GM18517 (cell line): Measurements from ENCODE around the gene INSYN1.
"Not testable (repeated sequence)": the region's sequence is repeated elsewhere in the genome, so short reads cannot be mapped to it uniquely, and the experiment has no call there.

Experiments
- ATAC-seq: cut with Tn5 transposase; IDR thresholded peaks from one replicate; pipeline ENCODE4 v1.9.1; 2021; ENCODE audit warnings: mild to moderate bottlenecking, moderate library complexity; ENCODE audit not compliant: unreplicated experiment

INSYN1 gene, protein sequence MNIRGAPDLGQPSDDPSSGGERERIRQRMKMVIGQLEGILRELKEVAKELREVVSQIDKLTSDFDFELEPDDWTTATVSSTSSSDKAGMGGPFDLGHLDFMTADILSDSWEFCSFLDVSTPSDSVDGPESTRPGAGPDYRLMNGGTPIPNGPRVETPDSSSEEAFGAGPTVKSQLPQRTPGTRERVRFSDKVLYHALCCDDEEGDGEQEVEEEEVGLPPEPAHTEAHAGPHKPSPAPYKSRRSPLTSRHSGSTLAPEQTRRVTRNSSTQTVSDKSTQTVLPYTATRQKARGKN

DNA sequence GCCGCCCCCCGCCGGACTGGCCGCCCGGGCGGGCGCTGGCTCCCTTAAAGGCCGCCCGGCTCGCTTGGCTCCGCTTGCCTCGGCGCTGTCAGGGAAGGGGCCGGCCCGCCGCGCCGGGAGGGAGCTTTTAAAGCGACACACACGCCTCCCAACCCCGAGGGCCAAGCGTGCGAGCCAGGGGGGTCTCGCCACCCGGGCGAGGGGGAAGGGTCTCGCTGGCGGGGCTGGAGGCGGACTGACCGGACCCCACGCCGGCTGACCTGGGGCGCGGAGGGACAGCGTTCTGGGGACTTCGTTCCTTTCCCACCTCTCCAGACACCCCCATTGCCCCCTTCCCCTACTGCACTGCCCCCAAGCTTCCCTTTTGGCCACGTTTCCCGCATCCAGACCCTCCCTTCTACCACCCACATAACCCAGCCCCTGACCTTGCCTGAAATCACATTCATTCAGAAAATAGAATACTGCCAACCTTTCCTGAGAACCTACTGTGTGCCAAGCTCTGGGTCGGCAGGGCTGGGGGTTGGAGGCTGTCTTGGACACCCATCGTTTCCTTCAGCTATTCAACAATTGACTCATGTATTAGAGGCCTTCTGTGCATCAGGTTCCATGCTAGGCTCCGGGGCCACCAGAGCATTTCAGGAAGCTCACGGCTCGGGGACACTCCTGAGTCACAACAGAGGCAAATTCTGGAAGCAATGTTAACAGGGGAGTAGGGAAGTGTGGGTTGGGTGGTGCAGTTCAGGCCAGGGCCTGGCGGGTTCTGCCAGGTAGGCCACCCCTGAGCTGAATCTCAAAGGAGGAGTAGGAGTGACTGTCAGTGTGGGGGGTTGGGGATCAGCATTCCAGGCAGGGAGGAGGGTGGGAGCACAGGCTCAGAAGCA, at the start of gene INSYN1:
Gene INSYN1 (minus strand): TSS at position 102 of the 881 bp plus-strand sequence. CDS start 2,221 bp downstream, outside the sequence.
- ATAC-seq = no peak

DNA sequence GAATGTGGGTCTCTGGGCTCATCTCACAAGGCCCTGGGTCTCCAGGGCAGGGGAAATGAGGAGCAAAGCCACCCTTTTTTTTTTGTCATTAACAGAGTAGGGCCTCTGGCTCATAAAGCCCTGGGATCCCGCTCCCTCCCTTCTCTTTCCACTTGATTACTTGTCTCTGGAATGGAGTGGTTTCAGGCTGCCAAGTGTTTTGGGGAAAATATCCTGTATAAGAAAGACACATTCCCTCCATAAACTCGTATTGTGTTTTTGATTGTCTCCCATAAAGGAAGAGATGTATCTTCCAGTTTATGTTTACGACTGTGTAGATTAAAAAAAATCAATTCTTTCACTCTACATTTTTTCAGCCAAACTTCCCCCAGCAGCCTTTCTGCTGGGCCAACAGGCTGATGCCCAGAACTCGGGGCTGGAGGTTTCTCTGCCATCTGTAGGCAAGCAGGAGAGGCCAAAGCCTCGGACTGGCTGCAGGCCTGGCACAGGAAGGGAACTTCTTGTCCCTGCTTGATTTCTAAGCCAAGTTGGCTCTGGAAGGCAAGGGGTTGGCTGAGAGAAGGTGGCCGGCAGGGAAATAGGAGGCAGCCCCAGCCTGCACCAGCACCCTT, 49.4 kb upstream of the INSYN1 start:
- ATAC-seq = no peak

DNA sequence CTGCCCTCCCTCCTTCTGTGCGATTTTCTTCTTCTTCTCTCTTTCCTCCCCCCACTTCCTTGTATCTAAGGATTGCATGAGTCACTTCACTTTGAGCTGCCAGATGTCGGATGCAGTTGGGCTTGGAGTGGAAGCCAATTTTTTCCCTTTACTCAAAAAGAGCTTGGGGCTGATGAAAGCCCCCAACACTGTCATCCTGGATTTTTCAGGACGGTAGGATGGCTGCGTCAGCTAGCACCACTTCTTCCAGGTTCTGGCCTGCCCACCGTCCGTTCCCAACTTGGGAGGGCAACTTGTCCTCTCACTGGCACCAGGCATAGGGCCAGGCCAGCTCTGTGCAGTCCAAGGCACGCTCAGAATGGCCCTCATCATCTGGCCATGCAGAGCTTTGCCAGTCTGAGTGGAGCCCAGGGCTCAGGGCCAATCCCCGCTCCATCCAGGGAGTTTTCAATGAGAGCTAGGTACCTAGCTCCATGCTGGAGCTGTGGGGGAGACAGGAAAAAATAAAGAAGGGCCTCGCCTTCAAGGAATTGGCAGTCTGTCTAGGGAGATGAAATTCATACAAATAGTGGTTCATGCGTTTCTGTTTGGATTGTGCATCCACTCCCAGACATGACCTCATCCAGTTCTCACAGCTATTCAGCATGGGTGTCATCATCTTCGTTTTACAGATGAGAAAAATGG, 47.7 kb upstream of the INSYN1 start:
- no peak for ATAC-seq

DNA sequence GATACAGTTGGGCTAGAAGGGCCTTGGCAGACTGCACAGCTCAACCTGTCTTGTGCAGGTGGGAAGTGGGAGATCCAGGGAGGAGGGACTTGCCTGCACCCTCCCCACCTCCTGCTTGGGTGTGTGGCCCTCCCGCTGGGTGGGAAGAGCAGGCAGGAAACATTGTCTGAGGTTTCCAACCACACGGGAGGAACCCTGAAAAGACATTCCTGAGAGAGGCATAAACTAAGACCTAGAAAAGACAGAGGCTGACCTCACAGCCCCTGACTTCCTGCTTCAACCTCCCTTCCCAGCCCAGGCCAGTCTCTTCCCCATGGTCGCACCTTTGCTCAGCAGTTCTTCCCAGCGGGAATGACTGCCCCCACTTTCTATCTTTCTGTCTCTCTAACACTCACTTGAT, 46.3 kb upstream of the INSYN1 start:
- ATAC-seq = no peak

DNA sequence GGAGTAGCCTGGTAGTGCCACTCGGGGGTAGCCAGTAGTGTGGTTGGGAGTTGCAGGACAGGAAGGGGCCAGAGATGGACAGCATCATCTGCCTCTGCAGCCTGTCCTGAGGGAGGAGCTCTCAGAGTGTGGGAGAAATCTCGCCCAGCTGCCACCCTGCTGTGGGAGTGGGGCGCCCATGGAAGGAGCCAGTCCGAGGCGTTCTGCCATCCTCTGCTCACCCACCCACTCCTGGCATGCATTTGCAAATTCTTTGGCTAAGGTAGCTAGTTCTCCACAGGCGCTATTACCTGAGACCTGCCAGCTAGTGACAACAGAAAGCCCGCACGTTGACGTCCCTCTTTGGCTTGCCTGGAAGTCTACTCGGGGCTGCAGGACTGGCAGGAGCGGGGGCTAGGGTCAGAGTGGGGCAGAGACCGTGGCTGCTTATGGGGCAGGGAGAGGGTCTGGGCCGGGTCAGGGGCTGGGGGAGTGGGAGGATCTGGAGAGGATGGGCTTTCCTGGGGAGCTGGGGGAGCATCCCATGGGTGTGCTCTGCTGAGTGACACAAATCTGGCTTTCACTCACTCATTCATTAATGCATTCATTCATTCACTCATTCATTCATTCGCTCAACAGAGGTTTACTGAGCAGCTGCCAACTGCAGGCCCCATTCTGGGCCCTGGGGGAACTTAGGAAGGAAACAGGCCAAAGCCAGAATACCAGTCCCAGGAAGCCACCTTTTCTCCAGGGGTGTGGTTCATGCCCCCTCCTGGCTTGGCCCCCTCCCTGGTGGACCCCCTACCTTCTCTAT, 44.4 kb upstream of the INSYN1 start:
- ATAC-seq = no peak

DNA sequence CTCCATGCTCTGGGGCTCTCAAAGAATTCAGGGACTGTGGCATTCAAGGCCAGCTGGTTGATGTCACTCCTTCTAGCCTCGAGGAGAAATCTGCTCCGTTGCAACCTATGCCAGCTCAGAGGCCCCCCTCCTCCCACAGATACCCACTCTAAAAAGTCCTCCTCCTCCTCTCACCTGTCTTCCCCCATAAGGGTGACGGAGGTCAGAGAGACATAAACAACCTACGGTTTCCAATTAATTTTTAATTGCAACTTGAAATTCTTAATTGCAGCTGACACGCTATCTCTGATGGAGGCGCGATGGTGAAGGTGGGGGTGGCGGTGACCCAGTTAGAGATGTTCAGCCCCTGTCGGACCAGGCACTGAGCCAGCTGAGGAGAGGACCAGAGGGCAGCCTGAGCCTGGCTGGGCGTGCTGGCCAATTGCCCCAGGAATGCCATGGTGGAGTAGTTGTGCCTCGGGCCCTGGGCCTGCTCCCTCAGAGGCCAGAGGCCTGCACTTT, 43.2 kb upstream of the INSYN1 start:
- no peak for ATAC-seq

DNA sequence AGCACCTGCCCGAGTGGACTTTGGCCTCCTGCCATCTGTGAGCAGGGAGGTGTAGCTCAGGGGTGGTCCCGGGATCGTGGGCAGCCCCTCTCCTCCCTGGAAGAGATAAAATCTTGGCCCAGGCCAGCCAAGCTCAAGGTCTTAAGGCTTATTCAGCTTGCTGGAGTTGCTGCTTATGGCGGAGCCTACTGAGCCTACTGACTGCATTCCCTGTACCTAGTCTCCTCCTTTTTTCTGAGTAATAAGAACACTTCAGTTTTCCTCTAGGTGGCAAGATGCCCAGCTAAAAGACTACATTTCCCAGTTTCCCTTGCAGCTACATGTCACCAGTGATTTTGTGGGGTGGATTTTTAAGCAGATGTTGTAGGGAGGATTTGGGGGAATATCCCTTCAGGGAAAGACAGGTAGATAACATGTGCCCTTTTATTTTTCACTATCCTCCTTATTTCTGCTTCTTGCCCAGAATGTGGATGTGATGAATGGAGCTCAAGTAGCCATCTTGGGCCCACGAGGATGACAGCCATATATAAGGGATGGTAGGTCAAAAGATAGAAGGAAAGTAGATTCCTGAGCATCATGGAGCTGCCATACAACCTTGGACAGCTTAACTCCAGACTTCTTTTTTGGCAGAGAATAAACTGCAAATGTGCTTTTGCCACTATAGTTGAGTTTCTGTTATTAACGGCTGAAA, 41.4 kb upstream of the INSYN1 start:
- ATAC-seq = no peak

DNA sequence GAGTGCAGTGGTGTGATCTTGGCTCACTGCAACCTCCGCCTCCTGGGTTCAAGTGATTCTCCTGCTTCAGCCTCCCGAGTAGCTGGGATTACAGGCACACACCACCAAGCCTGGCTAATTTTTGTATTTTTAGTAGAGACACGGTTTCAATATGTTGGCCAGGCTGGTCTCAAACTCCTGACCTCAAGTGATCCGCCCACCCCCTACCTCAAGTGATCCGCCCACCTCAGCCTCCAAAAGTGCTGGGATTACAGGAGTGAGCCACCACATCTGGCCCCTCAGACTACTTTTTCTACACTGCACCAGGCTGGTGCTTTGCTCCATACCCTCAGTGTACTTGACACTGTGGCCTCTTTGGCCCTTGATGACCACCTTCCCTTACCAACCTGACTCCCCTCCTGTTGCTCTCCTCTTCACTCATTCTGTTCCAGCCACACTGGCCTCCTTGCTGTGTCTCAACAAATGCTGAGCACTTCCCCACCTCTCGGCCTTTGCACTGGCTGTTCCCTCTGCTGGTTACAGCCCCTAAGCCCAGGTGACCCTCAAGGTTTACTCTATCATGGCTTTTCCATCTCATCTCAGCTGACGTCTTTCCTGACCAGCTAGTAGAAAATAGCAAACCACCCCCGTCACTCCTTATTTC, 39.9 kb upstream of the INSYN1 start:
- ATAC-seq = not testable (repeated sequence)

DNA sequence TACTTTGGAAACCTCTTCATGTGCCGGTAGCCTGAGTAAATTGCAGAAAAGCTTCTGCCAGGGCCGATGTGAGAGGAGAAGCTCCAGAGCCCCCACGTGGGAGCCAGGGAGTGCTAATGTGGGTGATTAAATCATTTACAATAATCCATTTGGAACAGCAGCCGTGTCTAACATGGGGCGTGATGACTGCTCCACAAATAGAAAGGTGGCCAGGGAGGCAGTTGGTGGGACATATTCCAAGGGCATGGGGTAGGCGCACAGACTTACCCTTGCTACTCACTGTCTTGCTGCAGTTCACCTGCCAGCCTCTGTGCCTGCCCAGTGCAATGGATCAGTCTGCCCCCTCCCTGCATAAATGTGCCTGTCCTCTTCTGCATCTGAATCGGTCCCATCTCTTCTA, 39.3 kb upstream of the INSYN1 start:
- no peak for ATAC-seq

DNA sequence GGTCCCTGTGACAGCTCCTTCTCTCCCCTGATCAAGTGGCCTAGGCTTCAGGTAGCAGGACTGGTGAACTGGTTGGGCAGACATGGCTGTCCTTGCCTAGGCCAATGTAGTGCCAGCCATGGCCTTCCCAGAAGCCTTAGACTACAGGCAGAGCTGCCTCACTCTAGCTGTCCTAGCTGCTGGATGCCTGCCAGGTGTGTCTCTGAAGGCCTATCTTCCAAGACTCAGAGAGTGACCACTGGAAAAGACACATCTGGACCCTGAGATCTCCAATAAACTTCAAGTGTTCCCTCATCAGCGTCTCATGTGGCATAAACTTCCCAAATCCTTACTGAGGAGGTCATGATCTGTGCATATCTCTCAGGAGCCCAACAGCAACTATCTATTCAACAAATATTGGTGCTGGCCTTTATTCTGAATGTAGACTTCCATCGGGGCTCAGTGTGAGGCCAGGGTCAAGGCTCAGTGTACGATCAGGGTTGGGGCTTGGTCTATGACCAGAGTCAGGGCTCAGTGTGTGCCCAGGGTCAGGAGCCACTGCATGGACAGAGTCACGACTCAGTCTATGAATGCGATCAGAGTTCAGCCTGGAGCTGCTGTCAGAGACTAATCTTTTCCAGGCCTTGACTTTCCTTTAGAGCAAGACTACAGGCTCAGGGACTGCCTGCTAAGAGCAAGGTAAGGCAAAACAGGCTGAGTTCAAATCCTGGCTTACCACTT, 36.5 kb upstream of the INSYN1 start:
- ATAC-seq = no peak

DNA sequence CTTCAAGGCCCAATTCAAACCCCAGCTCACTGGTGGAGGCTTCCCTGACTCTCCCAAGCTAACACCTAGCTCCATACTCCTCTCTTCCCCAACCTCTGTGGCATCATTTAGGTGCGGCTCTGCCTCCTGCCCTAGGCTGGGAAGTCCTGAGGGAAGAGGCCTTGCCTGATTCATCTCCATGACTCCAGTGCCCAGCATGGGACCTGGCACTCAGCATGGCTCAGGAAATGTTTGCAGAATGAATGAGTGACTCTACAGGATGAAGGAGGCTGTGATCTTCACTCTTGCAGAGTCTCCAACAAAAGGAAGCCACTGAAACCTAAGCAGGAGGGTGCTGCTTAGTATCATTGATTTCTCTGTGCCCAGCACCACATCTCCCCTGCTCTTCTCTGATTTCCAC, 34.5 kb upstream of the INSYN1 start:
- no peak for ATAC-seq

DNA sequence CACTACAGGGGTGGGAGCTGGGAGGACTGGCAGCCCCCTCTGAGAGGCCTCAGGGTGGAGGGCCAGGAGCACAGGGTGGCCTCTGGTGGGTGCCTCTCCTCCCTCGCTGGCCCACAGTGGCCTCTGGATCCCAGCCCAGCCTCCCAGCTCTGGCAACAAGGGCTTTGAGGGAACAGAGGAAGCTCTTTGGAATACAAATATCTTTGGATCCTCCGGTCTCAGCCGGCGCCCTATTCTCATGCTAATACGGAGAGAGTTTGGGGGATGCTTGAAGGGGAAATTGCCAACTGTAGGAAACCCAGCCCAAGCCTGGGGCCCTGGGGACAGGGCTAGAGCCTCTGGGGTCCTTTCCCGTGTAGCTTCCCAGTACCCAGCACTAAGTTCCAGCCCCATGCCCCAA, 33.4 kb upstream of the INSYN1 start:
- ATAC-seq = no peak

DNA sequence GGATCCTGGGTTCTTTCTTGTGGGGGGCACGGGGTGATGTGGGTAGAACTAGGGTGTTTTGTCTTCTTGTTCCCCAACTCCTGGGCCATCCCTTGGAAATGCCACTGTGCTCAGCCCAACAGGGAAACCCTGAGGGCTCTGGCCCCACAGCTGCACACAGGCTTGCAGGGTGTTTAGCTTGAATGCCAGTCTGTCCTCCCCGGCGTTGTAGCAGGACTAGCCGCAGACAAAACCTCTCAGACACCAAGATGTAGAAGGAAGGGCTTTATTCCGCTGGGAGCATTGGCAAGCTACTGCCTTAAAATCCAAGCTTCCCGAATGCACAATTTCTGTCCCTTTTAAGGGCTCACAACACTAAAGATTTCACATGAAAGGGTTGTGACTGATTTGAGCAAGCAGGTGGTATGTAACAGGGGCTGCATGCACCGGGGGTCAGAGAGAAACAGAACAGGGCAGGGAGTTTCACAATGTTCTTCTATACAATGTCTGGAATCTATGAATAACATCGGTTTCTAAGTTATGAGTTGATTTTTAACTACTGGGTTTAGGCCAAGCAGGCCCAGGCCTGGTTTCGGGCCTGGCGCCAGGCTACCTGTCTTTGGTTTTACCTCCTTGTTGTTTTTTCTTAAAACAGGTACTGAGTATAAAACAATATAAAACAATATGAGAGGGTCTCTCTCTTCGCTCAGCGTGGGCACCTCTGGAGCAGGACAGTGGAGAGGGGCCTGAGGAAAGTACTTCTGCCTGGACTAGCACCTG, 32.3 kb upstream of the INSYN1 start:
- ATAC-seq = not testable (repeated sequence)

DNA sequence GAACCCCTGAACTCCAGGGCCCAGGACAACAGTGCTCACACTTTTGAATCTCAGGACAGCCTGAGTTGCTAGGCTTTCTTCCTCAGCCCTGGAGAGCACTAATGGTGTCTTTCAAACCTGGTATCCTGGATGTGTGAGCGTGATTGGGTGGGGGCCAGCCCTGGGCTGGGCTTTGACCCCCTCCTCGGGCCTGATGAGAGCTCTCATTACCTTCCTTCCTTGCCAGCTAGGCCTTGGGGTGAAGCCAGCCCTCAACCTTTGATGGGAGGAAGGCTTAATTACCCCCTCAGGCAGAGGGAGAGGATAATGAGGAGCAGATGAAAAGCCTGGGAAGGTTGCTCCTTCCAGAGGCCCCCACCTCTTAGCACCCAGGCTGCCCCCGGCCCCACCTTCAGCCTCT, 31.1 kb upstream of the INSYN1 start:
- no peak for ATAC-seq

DNA sequence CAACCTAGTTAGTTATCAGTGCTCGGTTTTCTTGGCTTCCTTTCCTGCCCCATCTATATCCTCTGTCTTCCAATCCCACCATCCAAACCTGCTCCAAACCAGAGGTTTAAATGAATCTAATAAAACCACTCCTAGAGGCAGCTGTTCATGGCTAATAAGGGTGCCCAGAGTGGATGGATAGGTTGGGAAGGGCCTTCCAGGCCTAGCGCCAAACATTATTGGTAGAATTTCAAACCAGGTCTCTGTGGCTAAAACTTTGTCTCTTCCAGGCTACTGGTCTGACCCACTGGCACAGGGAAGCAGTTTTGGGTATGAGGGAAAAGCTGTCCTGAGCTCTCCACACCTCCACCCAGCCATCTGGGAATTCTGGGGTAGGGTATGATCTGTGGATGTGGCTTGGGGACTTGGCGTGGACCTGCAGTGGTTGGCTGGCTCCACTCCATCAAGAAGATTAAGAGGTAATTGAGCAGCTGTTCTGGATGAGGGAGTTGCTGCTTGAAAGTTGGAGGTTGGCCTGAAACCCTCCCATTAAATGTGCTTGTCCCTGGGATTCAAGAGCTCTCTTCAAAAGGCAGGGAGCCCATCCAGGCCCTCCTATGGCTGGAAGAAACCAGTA, 29.3 kb upstream of the INSYN1 start:
- ATAC-seq = no peak

DNA sequence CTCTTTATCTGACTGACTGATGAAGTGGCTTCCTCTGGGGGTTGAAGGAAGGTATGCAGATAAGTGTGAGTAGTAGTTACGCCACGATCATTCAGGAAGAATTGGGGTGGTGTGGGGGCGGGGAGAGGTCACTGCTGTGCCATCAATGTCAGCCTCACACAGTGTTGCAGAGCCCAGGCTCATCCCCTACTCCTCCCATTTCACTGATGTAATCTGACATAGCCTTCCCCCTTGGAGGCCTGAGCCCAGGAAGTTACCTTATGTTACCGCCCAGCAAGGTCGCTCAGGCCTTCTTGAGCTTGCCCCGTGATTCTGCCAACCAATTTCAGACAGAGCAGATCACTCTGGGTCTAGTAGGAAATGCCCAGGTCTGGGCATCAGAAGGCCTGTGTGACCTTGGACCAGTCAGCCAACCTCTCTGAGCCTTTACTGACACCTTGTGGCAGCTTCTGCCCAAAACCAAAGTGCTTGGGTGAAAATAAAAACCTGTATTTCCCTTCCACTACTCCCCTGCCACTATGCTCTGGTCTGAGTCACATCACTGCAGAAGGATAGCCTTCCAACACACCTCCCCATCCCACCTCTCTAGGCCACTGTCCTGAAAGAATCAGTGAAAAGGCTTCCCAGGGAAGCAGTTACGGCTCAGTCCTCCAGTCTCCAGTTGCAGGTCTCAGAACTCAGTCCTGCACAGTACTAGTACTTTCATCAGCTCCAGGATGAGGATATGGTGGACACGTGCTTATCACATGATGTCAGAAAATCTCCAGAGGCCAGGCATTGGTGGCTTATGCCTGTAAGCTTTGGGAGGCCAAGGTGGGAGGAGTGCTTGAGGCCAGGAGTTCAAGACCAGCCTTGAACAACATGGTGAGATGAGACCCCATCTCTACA, 28.1 kb upstream of the INSYN1 start:
- no peak for ATAC-seq
